Esophagus squamous epithelium (tissue), 5 donors: ENCODE measurements around the gene UBXN10. TPM values are rescaled to one million over a fixed set of nuclear protein-coding genes. Genes with fewer than 3 reads are reported as not detected.

Experiments used
- DNase-seq: peaks from one replicate; lab custom pipeline; 2025; lab: John Stamatoyannopoulos, UW
- H3K27ac ChIP-seq, 4 donors: fragments of 200-600 bp; sonication (generic); one replicate each; pipeline ENCODE4 v1.5.1; 2016 to 2019; ENCODE audit warnings: mild to moderate bottlenecking in 1 of 4
- H3K27me3 ChIP-seq, 4 donors: fragments of 200-600 bp; sonication (generic); 1 replicate in 3 of 4; 2 replicates in 1 of 4; pipeline versions ENCODE4 v1.5.1 to v1.6.0; 2017 to 2021; ENCODE audit warnings: antibody characterized with exemption in 1 of 4
- H3K36me3 ChIP-seq, 3 donors: fragments of 200-600 bp; sonication (generic); one replicate each; pipeline ENCODE4 v1.5.1; 2016 to 2019
- H3K4me1 ChIP-seq, 3 donors: fragments of 200-600 bp; sonication (generic); one replicate each; pipeline ENCODE4 v1.5.1; 2017 to 2019
- H3K4me3 ChIP-seq, 4 donors: fragments of 200-600 bp; sonication (generic); 1 replicate in 3 of 4; 2 replicates in 1 of 4; pipeline ENCODE4 v1.5.1; 2016 to 2019; ENCODE audit warnings: mild to moderate bottlenecking in 2 of 4, moderate library complexity in 1 of 4
- H3K9me3 ChIP-seq, 3 donors: fragments of 200-600 bp; sonication (generic); one replicate each; pipeline ENCODE4 v1.5.1; 2016 to 2019
- CTCF ChIP-seq, 6 experiments: fragments of 450-650 bp in 4 of 6; fragments of 200-600 bp in 2 of 6; sonication (generic) in 2 of 6; IDR thresholded peaks; one replicate each; pipeline ENCODE4 v1.5.1; 2016 to 2019; ENCODE audit warnings: antibody characterized with exemption in 6 of 6, mild to moderate bottlenecking in 4 of 6, moderate library complexity in 4 of 6
- POLR2A ChIP-seq, 4 donors: fragments of 450-650 bp; IDR thresholded peaks; one replicate each; pipeline ENCODE4 v1.6.1; 2017; ENCODE audit warnings: antibody characterized with exemption in 4 of 4, mild to moderate bottlenecking in 4 of 4, moderate library complexity in 3 of 4
- WGBS, 2 donors: methylation state at CpG; one replicate each; pipeline ENCODE4 v1.1.5; 2018; 5-methylcytosine and 5-hydroxymethylcytosine counted together
- intact Hi-C: fragments of 100-400 bp; cut with DNase I; formaldehyde crosslinking; loops from one replicate; pipeline ENCODE4 v1.15.0; 2022
- total RNA-seq, 4 donors: library from RNA; depleted of rRNA; stranded (reverse); fragments of >200 nt; gene quantifications; one replicate each; pipeline ENCODE4 v1.1.0, GENCODE V29; 2016
- donor health status: DM: yes; HTN: yes; CAD: no.

The UBXN10 gene
- total RNA-seq: 1 to 10 TPM in 2 of 4 donors, under 1 TPM in 2; 0.11 to 5.5 (median 0.81) TPM

GRCh38 chr1:20185834-20186782 lies at the start of gene UBXN10, which contains the start of gene PLA2G2C:
TSS of gene UBXN10 (plus strand) at chr1:20186096. CDS start at chr1:20190562, 4,466 bp downstream.
TSS of gene PLA2G2C (minus strand) at chr1:20186518. CDS start at chr1:20177363, 9,155 bp downstream.
- H3K27me3 ChIP-seq: peaks cover 0 to 86% (median 0%) of the 10 kb centered on the region in 4 donors
- peak within 1 kb of the TSS; percentile 55 to 87 (median 80) for H3K27ac ChIP-seq
- WGBS, 2 donors: 2 to 15% methylated on average over 10 to 11 of the region's 52 CpGs
- DNase-seq: no peak
- peak within 1 kb of the TSS; percentile 23 to 61 (median 49) for H3K4me3 ChIP-seq
- H3K36me3 ChIP-seq: no peaks in the 10 kb centered on the region
- intact Hi-C loops: no loop called here
- H3K4me1 ChIP-seq: peaks cover 5 to 44% (median 18%) of the 10 kb centered on the region in 3 donors
- peak in 1 of 4 donors; percentile 47 for TF ChIP-seq POLR2A (IDR thresholded peaks at IDR 0.05)
- TF ChIP-seq CTCF (IDR thresholded peaks at IDR 0.05): no peak
- H3K9me3 ChIP-seq: no peaks in the 10 kb centered on the region

- Histone ChIP-seq H3K4me3 (no peak overlapping the region), H3K27me3 (peaks cover 0 to 39% (median 0%) of the 10 kb centered on the region in 4 donors), H3K9me3 (no peaks in the 10 kb centered on the region), H3K4me1 (peaks cover 0 to 14% (median 0%) of the 10 kb centered on the region in 3 donors), H3K36me3 (no peaks in the 10 kb centered on the region), H3K27ac (no peak overlapping the region)
- no peak for TF ChIP-seq POLR2A (IDR thresholded peaks at IDR 0.05)
- TF ChIP-seq CTCF (IDR thresholded peaks at IDR 0.05): no peak
- no peak for DNase-seq
- intact Hi-C loops: no loop called here
- 82 to 88% methylated on average over 3 of the region's 3 CpGs for WGBS, 2 donors
Measured at GRCh38 chr1:20136249-20136648, 49.6 kb upstream of the UBXN10 start.

GRCh38 chr1:20137055-20137454 lies 48.8 kb upstream of the UBXN10 start:
- Histone ChIP-seq H3K4me3 (no peak overlapping the region), H3K27me3 (peaks cover 0 to 39% (median 0%) of the 10 kb centered on the region in 4 donors), H3K9me3 (no peaks in the 10 kb centered on the region), H3K27ac (no peak overlapping the region), H3K36me3 (no peaks in the 10 kb centered on the region), H3K4me1 (peaks cover 0 to 14% (median 0%) of the 10 kb centered on the region in 3 donors)
- TF ChIP-seq CTCF (IDR thresholded peaks at IDR 0.05): no peak
- TF ChIP-seq POLR2A (IDR thresholded peaks at IDR 0.05): no peak
- no peak for DNase-seq
- intact Hi-C loops: no loop called here
- WGBS, 2 donors: 33 to 70% methylated on average over 1 to 2 of the region's 4 CpGs

GRCh38 chr1:20137604-20138003 lies 48.3 kb upstream of the UBXN10 start:
- no peaks in the 10 kb centered on the region for H3K36me3 ChIP-seq
- no peak for DNase-seq
- H3K27me3 ChIP-seq: peaks cover 0 to 39% (median 0%) of the 10 kb centered on the region in 4 donors
- H3K27ac ChIP-seq: no peak overlapping the region
- intact Hi-C loops: no loop called here
- WGBS, 2 donors: 72 to 83% methylated on average over 1 of the region's 1 CpG
- H3K4me1 ChIP-seq: peaks cover 0 to 14% (median 0%) of the 10 kb centered on the region in 3 donors
- H3K9me3 ChIP-seq: no peaks in the 10 kb centered on the region
- no peak overlapping the region for H3K4me3 ChIP-seq
- no peak for TF ChIP-seq CTCF (IDR thresholded peaks at IDR 0.05)

- Histone ChIP-seq H3K4me3 (no peak overlapping the region), H3K4me1 (peaks cover 0 to 14% (median 0%) of the 10 kb centered on the region in 3 donors), H3K27ac (no peak overlapping the region), H3K27me3 (peaks cover 0 to 36% (median 0%) of the 10 kb centered on the region in 4 donors), H3K9me3 (no peaks in the 10 kb centered on the region), H3K36me3 (no peaks in the 10 kb centered on the region)
- WGBS, 2 donors: 76 to 82% methylated on average over 6 of the region's 6 CpGs
- TF ChIP-seq POLR2A (IDR thresholded peaks at IDR 0.05): no peak
- no peak for TF ChIP-seq CTCF (IDR thresholded peaks at IDR 0.05)
- intact Hi-C loops: no loop called here
- DNase-seq: no peak
Measured at GRCh38 chr1:20138346-20138745, 47.5 kb upstream of the UBXN10 start.
